Hematopoietic multipotent progenitor cell treated with erythropoietin and hydrocortisone succinate and interleukin-3 and kit ligand, for 17 days (in vitro differentiated cells): ENCODE measurements around the gene DGAT2.

Source experiments
- DNase-seq: peaks from one replicate; pipeline ENCODE4 v3.0.0-alpha.2; 2015; ENCODE audit warnings: low spot score

DGAT2 gene

DNA sequence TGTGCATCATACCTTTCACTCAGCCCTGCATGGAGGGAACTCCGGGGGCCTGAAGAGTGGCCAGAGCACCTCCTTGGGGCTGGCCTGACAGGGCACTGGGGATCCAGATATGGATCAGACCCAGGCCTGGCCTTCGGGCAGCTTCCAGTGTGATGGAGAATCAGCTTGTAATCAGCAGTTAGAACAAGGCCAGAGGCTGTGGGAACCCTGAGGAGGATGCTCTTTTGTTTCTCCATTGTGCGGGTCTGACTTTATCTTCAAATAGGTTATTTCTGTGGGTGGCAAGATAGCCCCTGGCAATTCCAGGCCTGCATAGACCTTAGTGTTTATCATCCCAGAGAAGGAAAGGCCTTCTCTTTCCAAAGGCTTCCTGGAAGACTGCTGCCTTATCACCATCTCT is 12.3 kb downstream of the DGAT2 start:
- peak; percentile 15 for DNase-seq

DNA sequence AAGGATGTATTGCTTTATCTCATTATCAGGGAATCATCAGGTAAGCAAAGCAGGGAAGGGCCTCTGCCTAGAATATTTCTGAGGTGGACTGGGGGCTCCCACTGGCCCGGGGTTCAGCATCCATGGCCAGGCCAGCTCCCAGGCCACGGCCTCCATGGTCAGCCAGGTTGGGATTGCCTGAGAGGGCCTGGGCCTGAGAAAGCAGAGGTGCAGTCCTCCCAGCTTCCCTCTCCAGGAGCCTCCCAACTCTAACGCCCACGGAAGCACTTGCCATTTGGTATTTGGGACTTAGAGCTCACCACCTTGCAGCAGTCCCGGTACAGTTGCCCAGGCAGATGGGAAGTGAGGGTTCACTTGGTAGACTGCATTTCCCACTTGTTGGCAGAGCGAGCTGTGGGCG is 12.7 kb downstream of the DGAT2 start:
- DNase-seq, result no peak

DNA sequence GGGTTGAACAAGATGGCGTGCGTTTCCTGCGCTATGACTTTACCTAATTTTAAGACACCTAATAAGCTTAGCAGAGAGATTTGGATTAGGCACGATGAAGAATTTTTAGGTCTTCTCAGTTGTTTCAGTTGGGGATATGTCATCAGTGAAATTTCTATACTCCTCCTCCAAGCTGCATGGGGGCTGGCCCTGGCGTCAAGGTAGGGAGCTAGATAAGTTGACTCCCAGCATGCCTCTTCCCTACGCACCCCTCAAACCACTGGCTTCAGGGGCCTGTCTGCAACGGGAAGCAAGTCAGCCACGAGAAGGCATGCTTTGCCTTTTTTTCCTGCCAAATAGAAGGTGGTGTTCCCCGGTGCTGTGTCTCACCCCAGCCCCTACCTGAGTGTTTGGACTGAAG is 13.3 kb downstream of the DGAT2 start:
- no peak for DNase-seq

DNA sequence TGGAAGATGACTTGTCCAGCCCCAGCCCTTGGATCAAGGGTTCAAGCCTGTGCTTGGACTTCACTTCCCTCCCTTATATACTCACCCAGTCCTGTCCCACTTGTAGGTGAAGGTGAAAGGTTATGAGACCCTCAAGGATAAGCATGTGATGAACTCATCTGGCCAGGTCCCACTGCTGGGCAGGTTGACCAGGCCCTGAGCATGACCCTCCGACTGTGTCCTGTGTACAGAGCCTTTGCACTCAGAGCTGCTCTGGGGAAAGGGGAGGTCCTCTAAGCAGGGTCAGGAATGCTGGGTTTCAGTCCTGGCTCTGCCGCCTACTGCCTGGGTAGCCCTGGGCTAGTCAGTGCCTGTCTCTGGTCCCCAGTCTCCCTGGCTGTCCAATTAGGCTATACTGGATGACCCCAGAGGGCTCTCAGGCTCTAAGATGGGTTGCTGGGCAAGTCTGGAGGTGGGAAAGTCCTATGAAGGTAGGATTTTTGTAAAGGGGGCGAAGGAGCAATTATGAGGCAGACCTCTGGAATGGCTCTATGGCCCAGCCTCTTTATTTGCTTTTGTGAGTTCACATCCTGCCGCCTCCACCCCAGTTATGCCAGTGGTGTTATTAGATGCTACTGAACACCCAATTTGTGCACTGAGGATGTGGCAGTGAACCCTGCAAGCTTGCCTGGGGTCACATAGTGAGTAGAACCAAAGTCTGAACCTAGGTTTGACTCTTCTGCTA is 14.1 kb downstream of the DGAT2 start:
- no peak for DNase-seq

DNA sequence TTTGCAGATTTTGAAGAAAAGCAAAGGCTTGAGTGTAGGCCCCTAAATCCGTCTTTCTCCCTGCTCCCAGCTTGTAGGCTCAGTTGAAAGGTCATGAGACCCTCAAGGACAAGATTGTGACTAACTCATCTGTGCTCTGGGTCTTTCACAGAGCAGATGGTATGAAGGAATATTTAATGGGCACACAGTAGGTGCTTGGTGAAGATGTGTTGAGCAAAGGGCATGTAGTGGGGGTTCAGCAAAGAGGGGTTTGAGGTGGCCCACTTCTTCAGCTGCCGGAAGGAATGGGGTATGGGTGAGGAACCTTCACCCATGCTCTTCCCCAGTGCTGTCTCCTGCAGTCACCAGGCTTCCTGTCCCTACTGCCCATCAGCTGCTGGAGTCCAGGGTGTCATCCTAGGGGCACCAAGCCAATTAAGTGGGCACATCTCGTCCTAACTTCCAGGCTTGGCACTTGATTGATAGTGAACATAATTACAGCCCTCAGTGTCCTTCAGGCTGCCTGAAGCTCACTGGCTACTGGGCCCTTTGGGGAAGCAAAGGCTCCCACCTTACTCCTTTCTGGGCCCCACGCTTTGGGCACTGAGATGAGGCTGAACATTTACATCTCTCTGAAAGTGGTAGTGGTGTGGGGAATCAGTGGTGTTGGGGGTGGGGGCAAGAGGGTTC is 15.0 kb downstream of the DGAT2 start:
- no peak for DNase-seq

DNA sequence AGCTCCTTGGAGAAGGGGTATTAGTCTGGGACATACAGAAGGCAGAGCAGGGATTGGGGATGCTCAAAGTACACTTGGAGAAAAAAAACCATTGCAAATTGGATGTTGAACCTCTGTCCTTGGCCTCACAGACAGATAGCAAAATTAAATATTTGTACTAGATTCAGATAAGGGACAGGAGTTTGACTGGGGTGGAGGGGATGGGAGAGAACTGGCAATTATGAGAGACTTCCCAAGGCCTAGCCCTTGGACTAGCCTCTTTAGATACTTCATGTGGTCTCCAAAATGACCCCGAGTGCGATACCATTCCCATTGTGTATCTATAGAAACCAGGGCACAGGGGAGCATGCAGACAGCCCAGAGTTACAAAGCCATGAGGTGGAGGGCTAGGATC is 15.5 kb downstream of the DGAT2 start:
- no peak for DNase-seq

DNA sequence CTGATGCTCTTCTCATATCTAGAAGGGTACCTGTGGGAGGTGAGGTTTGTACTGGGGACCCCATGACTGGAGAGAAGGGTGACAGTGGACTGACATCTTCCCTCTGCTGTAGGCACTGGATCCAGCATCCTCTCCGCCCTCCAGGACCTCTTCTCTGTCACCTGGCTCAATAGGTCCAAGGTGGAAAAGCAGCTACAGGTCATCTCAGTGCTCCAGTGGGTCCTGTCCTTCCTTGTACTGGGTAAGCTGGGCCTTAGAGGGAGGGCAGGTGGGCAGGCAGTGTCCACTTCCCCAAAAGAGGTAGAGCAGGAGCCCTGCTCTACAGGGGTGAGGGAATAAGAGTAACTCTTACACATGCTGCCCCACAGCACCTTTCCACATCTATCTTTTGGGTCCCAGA is 15.9 kb downstream of the DGAT2 start:
- DNase-seq, result no peak

DNA sequence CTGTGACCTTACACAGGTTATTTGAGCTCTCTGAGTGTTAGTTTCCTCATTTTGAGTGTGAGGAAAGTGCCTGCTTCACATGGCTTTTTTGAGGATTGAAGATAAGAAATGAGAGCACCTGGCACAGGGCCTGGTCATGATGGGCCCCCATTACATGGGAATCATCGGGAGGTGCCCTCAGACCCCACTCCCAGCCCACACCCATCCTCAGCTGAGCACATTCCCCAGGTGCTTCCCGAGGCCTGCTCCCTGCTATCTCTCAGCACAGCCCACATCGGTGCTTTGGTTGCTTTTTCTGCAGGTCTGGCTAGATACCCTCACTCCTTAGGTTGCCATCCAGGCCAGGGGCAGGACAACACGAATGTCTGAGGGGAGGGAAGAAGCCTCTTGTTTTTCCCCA is 16.6 kb downstream of the DGAT2 start:
- no peak for DNase-seq

DNA sequence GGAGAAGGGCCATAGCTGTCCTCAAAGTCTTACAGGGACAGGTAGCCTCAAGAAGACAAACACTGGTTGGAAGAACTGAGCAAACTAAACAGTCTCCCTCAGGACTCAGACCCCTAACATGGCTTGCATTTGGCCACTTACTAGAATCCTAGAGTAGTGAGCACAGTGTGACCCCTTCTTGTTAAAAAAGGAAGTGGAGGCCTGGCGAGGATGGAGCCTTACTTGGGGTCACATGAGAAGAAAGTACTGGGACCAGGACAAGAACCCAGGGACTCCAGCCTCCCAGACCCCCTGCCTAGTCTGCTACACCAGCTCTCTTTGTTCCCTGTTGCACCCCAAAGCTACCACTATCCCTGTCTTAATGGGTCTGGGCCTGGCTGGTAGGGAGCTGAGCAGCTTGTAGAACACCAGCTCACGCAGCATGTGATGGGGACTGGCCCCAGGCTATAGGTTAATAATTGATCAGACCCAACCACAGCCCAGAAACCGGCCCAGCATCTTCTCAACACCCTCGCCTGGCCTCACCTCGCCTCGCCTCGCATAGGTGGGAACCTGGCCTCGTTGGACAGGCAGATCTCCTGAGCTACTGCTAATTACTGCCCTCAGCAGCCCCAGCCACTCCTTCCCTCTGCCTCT is 17.6 kb downstream of the DGAT2 start:
- DNase-seq, result no peak

DNA sequence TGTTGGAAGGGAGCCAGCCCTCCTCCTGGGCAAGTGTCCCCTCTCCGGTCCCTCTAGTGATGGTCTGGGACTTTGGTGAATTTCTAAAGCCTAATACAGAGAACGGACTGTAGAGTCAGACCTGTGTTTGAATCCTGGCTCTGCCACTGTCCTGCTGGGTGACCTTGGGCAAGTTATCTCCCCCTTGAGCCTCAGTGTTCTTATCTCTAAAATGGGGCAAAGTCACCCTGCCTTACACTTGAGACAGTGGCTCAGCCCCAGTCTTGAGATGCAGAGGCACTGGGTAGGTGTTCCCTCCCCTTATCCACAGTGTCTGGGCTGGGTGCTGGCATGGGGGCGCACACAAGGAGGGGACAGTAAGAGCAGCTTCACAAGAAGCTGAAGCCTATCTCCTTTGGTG is 20.9 kb downstream of the DGAT2 start:
- no peak for DNase-seq

DNA sequence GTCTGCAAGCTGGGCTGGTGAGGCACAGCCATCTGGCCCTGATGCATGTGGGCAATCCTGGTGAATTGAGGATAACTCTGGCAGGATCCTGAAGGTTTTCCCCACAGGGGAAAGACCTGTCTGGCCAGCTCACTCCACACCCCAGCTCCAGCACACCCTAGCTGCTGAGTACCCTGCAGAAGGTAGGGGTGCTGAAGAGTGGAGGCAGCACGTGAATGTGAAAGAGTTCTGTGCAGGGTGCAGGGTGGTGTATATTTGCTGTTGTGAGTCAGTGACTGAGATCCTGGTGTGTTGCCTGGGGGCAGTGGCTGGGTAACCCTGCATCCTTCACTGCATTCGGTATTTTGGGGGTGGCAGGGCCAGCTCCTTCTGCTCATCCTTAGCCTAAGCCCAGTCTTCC is 22.4 kb downstream of the DGAT2 start:
- no peak for DNase-seq

DNA sequence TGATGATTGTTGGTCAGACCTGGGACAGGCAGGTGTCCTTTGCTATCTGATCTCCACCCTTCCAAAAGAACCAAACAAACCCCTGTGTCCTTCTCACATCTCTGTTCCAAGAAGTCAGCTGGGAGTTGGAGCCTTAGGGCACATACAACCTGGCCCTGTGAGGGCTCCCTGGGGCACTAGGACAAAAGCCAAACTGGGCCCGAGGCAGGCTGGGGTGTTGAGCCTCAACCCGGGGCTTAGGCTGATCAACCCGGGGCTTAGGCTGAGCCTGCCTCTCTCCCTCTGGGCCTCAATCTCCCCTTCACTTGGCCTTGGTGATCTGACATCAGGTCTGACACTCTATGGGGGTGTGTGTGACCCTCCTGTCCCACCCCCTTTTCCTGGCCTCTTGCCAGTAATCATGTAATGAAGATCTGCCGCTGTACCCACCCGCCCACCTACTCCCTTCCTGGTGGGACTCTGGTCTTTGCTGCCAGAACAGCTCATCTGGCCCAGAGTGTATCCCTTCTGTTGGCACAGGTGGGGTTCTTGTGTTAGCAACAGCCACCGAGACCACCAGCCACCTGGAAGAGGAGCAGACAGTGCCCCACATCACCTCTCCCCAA is 23.7 kb downstream of the DGAT2 start:
- no peak for DNase-seq

DNA sequence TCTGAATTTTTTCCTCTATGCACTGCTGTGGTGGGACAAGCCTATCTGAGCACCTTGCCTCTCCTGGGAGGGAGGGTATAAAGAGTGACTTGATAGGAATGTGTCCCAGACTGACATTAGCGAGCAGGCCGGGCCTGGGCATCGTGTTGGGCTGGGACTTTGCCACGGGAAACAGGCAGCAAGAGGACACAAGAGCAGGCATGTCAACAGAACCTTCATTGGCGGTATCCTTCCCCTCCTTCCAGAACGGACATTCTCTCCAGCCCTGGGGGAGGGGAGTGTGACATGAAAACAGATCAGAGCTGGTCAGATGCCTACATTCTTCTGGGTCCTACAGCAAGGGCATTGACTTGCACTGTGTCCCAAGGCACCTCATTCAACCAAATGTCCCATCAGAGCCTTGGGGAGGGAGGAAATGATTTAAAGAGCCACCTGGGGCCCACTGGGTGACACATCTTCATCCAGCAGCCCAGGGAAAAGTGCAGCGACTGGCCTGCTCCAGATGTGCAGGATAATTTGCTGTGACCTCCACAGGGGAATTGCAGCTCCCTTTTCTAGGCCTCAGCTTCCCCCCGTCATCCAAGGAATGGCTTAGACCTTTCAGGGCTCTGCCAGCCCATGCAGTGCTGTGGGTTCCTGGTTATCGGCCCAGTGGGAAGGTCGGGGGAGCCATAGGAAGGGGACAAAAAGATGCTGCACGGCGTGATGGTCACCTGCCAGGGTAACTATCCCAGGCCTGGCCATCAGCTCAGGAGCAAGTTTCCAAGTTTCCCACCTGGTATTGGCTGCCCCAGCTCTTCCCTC is 24.6 kb downstream of the DGAT2 start:
- no peak for DNase-seq

DNA sequence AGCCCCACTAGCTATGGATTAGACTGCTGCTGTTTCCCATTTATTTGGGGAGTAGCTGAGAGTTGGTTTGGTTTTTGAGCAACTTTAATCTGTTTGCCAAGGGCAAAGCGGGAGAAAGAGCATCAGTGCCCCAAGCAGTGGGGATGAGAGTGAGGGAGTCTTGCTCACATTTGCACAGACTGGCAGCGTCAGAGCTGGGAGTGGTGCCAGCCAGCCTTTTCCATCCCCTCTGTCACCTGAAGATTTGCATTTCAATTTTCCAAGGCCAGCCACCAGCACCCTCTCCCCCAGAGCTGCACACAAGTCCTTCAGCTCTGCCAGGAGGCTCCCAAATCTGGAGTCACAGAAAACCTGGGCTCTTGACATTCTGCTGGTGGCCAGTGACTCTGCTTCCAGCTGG is 25.4 kb downstream of the DGAT2 start:
- DNase-seq, result no peak

DNA sequence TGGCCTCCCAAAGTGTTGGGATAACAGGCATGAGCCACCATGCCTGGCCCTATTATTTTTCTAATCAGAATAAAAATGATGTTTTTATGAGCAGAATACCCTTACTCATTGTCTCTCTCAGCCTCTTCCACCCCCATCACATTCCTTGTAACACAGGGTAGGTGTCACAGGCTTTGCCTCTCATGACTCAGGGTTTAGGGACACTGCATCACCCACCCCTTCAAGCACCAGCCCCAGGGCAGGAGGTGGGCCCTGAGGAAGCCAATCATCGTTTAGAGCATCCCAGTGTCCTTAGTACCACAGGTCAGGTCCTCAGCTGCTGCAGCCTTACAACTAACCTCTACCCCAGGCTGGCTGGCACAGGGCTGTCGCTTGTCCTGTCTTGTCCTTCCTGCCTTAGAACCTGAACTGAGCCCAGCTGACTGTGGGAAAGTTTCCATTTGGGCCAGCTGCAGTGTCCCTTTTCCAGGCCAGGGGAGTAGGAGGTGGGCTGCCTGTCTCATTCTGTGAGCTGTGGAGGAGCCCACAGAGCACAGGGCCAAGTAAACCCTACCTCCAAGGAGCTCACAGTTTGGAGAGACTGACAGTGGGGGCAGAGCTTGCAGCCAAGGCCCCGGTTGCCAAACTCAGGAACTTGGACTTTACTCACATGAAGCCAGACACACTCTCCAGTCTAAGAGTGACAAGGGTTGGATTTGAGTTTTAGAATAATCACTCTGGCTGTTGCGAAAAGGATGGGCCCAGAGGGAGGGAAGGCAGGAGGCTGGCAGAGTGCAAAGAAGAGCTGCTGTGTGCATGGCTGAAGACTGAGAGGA is 26.9 kb downstream of the DGAT2 start:
- no peak for DNase-seq

DNA sequence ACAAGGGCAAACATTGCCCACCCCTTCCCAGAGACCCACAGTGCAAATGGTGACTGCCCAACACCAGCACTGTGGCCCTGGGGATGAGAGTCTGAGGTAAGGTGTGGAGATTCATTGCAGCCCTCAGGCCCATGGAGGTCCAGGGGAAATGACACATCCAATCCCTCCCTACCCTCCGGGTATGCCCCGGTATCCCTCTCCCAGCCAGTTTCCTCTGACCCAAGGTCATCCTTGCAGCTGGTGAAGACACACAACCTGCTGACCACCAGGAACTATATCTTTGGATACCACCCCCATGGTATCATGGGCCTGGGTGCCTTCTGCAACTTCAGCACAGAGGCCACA is 27.5 kb downstream of the DGAT2 start:
- no peak for DNase-seq

DNA sequence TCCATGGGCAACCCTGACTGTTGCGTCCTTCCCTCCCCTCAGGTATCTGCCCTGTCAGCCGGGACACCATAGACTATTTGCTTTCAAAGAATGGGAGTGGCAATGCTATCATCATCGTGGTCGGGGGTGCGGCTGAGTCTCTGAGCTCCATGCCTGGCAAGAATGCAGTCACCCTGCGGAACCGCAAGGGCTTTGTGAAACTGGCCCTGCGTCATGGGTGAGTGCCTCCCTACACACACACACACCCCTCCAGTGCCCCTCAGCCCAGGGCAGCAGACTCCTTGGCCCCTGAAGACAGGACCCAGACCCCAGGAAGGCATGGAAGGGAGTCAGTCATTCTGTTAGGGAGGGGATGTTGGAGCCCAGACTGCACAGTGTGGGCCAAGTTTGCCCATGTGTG is 28.5 kb downstream of the DGAT2 start:
- no peak for DNase-seq

DNA sequence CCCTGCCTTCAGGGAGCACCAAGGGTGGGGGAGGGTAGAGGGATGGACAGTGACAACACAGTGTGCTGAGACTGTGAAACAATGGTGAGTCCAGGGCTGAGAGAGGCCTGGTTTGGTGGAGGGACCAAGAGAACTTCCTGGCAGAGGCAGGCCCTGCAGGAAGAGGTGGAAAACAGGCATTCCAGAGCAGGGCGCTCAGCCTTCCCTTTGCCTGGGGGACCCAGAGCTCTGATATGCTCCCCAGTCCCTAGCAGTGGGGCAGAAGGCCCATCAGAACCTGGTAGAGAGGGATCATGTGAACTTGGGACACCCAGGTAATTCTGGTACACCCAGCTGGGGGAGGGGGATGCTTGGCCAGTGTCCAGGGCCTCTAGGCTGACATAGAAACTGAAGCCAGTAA is 29.2 kb downstream of the DGAT2 start:
- no peak for DNase-seq

DNA sequence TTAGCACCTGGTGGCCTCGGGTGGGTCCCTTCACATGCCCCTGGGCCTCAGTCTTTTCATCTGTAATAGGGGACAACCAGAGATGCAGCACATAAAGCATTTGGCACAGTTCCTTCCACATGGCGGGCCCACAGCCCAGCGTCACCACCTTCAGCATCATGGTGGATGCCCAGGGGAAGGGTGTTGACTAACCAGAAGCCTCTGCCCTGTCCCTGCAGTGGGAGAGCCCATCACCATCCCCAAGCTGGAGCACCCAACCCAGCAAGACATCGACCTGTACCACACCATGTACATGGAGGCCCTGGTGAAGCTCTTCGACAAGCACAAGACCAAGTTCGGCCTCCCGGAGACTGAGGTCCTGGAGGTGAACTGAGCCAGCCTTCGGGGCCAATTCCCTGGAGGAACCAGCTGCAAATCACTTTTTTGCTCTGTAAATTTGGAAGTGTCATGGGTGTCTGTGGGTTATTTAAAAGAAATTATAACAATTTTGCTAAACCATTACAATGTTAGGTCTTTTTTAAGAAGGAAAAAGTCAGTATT is 31.6 kb downstream of the DGAT2 start:
- no peak for DNase-seq

DNA sequence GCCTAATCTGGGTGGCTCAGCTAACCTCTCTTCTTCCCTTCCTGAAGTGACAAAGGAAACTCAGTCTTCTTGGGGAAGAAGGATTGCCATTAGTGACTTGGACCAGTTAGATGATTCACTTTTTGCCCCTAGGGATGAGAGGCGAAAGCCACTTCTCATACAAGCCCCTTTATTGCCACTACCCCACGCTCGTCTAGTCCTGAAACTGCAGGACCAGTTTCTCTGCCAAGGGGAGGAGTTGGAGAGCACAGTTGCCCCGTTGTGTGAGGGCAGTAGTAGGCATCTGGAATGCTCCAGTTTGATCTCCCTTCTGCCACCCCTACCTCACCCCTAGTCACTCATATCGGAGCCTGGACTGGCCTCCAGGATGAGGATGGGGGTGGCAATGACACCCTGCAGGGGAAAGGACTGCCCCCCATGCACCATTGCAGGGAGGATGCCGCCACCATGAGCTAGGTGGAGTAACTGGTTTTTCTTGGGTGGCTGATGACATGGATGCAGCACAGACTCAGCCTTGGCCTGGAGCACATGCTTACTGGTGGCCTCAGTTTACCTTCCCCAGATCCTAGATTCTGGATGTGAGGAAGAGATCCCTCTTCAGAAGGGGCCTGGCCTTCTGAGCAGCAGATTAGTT is 32.3 kb downstream of the DGAT2 start:
- DNase-seq, result no peak
